Common myeloid progenitor, CD34-positive (primary cell): ENCODE data around the gene CD93.

Experiments
- CTCF ChIA-PET: fragments of 350-600 bp; sonication (Branson Sonifier 250); formaldehyde crosslinking; loops from one replicate; lab custom pipeline; 2021; ENCODE audit warnings: antibody characterized with exemption; lab: Charles Lee
- POLR2A ChIA-PET: fragments of 350-600 bp; sonication (Branson Sonifier 250); formaldehyde crosslinking; loops from one replicate; lab custom pipeline; 2021; ENCODE audit warnings: antibody characterized with exemption; lab: Charles Lee
- DNase-seq, 3 donors: peaks; one replicate each; pipeline versions ENCODE4 v3.0.0 to v3.0.0-alpha.2; 2013
- H3K27ac ChIP-seq, 2 experiments: 1 replicate in 1 of 2; 2 replicates in 1 of 2; pipeline ENCODE4 v1.7.0; 2013; ENCODE audit warnings: inconsistent platforms in 2 of 2, low read length in 2 of 2, mild to moderate bottlenecking in 2 of 2, low read depth in 1 of 2, moderate library complexity in 1 of 2; ENCODE audit not compliant: severe bottlenecking in 2 of 2, insufficient read depth in 1 of 2, poor library complexity in 1 of 2
- H3K27me3 ChIP-seq, 5 experiments: replicated peaks in 2 of 5; 1 replicate in 3 of 5; 2 replicates in 2 of 5; pipeline versions ENCODE4 v1.6.1 to v1.7.0; 2013; ENCODE audit warnings: low read length in 4 of 5, mild to moderate bottlenecking in 2 of 5, moderate library complexity in 2 of 5, inconsistent platforms in 1 of 5; ENCODE audit not compliant: insufficient read depth in 5 of 5, control insufficient read depth in 4 of 5
- H3K36me3 ChIP-seq, 4 experiments: 1 replicate in 2 of 4; 2 replicates in 2 of 4; pipeline versions ENCODE4 v1.6.1 to v1.7.0; 2013; ENCODE audit warnings: low read length in 3 of 4, control low read depth in 1 of 4, mild to moderate bottlenecking in 1 of 4; ENCODE audit not compliant: control insufficient read depth in 4 of 4, insufficient read depth in 4 of 4
- H3K4me1 ChIP-seq, 4 experiments: 1 replicate in 3 of 4; 2 replicates in 1 of 4; pipeline versions ENCODE4 v1.6.1 to v1.7.1; 2013; ENCODE audit warnings: low read length in 3 of 4, mild to moderate bottlenecking in 3 of 4, control low read depth in 1 of 4, inconsistent platforms in 1 of 4, moderate library complexity in 1 of 4; ENCODE audit not compliant: control insufficient read depth in 4 of 4, insufficient read depth in 4 of 4; ENCODE audit errors: control extremely low read depth in 1 of 4
- H3K4me3 ChIP-seq, 7 experiments: 1 replicate in 4 of 7; 2 replicates in 3 of 7; pipeline versions ENCODE4 v1.5.1 to v1.7.0; 2013; ENCODE audit warnings: mild to moderate bottlenecking in 7 of 7, low read length in 6 of 7, moderate library complexity in 6 of 7, inconsistent platforms in 2 of 7, low read depth in 2 of 7, control low read depth in 1 of 7; ENCODE audit not compliant: insufficient read depth in 4 of 7, control insufficient read depth in 1 of 7; ENCODE audit errors: extremely low read depth in 1 of 7
- H3K9me3 ChIP-seq, 5 experiments: 1 replicate in 4 of 5; 2 replicates in 1 of 5; pipeline versions ENCODE4 v1.6.1 to v1.7.1; 2013; ENCODE audit warnings: low read length in 4 of 5, mild to moderate bottlenecking in 2 of 5, inconsistent platforms in 1 of 5, low read depth in 1 of 5, moderate library complexity in 1 of 5; ENCODE audit not compliant: control insufficient read depth in 4 of 5, insufficient read depth in 2 of 5; ENCODE audit errors: control extremely low read depth in 1 of 5
- WGBS: methylation state at CpG from one replicate; pipeline ENCODE4 v1.1.5; 2013; ENCODE audit not compliant: insufficient coverage; 5-methylcytosine and 5-hydroxymethylcytosine counted together

The CD93 gene

GRCh38 chr20:23079926-23080325, 6.2 kb downstream of the CD93 start:
- ChIA-PET CTCF (interaction anchor here (1.3 kb wide), 1 partner anchor 29 kb away, joined by 3 read pairs; no protein-coding TSS in a partner anchor), POLR2A (interaction anchor here (0.5 kb wide), 1 partner anchor 16 kb away, joined by 3 read pairs; no protein-coding TSS in a partner anchor)
- 100% methylated on average over 1 of the region's 2 CpGs for WGBS
- Histone ChIP-seq H3K27me3 (no peaks in the 10 kb centered on the region), H3K27ac (no peak overlapping the region), H3K9me3 (no peaks in the 10 kb centered on the region), H3K36me3 (peaks cover 0 to 4% (median 2%) of the 10 kb centered on the region in 4 experiments), H3K4me1 (peaks cover 3 to 37% (median 13%) of the 10 kb centered on the region in 4 experiments), H3K4me3 (no peak overlapping the region)
- no peak for DNase-seq

- CTCF ChIA-PET: interaction anchor here (1.3 kb wide), 1 partner anchor 28 kb away, joined by 3 read pairs; no protein-coding TSS in a partner anchor
- POLR2A ChIA-PET: no interaction called here
- WGBS: 96% methylated on average over 4 of the region's 6 CpGs
These were observed 7.1 kb downstream of the CD93 start for GRCh38 chr20:23079016-23079351.

GRCh38 chr20:23078351-23079015, 7.6 kb downstream of the CD93 start:
- Histone ChIP-seq H3K36me3 (peaks cover 0 to 4% (median 2%) of the 10 kb centered on the region in 4 experiments), H3K4me3 (no peak overlapping the region), H3K4me1 (peaks cover 0 to 22% (median 8%) of the 10 kb centered on the region in 4 experiments), H3K27ac (no peak overlapping the region), H3K27me3 (no peaks in the 10 kb centered on the region), H3K9me3 (no peaks in the 10 kb centered on the region)
- POLR2A ChIA-PET: interaction anchor here (0.6 kb wide), 1 partner anchor 32 kb away, joined by 3 read pairs; no protein-coding TSS in a partner anchor
- 100% methylated on average over 3 of the region's 5 CpGs for WGBS
- DNase-seq: no peak
- CTCF ChIA-PET: no interaction called here

More at GRCh38 chr20:23079016-23079351, 7.1 kb downstream of the CD93 start:
- H3K4me3 ChIP-seq: no peak overlapping the region
- no peaks in the 10 kb centered on the region for H3K9me3 ChIP-seq
- H3K36me3 ChIP-seq: peaks cover 0 to 4% (median 2%) of the 10 kb centered on the region in 4 experiments
- H3K27me3 ChIP-seq: no peaks in the 10 kb centered on the region
- H3K4me1 ChIP-seq: peaks cover 0 to 27% (median 10%) of the 10 kb centered on the region in 4 experiments
- no peak for DNase-seq
- H3K27ac ChIP-seq: no peak overlapping the region

- Histone ChIP-seq H3K4me1 (peaks cover 0 to 10% (median 1%) of the 10 kb centered on the region in 4 experiments), H3K36me3 (peaks cover 0 to 4% (median 2%) of the 10 kb centered on the region in 4 experiments), H3K27me3 (no peaks in the 10 kb centered on the region), H3K4me3 (no peak overlapping the region), H3K27ac (no peak overlapping the region), H3K9me3 (no peaks in the 10 kb centered on the region)
- no peak for DNase-seq
- CTCF ChIA-PET: no interaction called here
- 96% methylated on average over 4 of the region's 4 CpGs for WGBS
- POLR2A ChIA-PET: no interaction called here
These were observed 8.8 kb downstream of the CD93 start for GRCh38 chr20:23077277-23077676.

GRCh38 chr20:23074052-23074451, 12.1 kb downstream of the CD93 start:
- no peak overlapping the region for H3K27ac ChIP-seq
- DNase-seq: no peak
- 100% methylated on average over 2 of the region's 3 CpGs for WGBS
- CTCF ChIA-PET: no interaction called here
- H3K9me3 ChIP-seq: no peaks in the 10 kb centered on the region
- H3K4me1 ChIP-seq: no peaks in the 10 kb centered on the region
- no peaks in the 10 kb centered on the region for H3K27me3 ChIP-seq
- POLR2A ChIA-PET: no interaction called here
- H3K4me3 ChIP-seq: no peak overlapping the region
- H3K36me3 ChIP-seq: no peaks in the 10 kb centered on the region

GRCh38 chr20:23072892-23073586, 13.1 kb downstream of the CD93 start:
- 100% methylated on average over 4 of the region's 11 CpGs for WGBS
- Histone ChIP-seq H3K27ac (no peak overlapping the region), H3K27me3 (no peaks in the 10 kb centered on the region), H3K36me3 (no peaks in the 10 kb centered on the region), H3K4me3 (no peak overlapping the region), H3K9me3 (no peaks in the 10 kb centered on the region), H3K4me1 (no peaks in the 10 kb centered on the region)
- no peak for DNase-seq
- ChIA-PET POLR2A (no interaction called here), CTCF (no interaction called here)

- Histone ChIP-seq H3K27me3 (no peaks in the 10 kb centered on the region), H3K4me3 (no peak overlapping the region), H3K27ac (no peak overlapping the region), H3K9me3 (no peaks in the 10 kb centered on the region), H3K4me1 (no peaks in the 10 kb centered on the region), H3K36me3 (no peaks in the 10 kb centered on the region)
- POLR2A ChIA-PET: interaction anchor here (0.7 kb wide), 1 partner anchor 49 kb away, joined by 4 read pairs; no protein-coding TSS in a partner anchor
- DNase-seq: no peak
- WGBS: 94% methylated on average over 3 of the region's 4 CpGs
- CTCF ChIA-PET: interaction anchor here (0.5 to 1.0 kb wide), 2 partner anchors 10 to 581 kb away, joined by 3 read pairs; no protein-coding TSS in a partner anchor
These were observed 14.1 kb downstream of the CD93 start for GRCh38 chr20:23071996-23072395.
